ENCODE data around the gene EDARADD.

EDARADD gene

DNA sequence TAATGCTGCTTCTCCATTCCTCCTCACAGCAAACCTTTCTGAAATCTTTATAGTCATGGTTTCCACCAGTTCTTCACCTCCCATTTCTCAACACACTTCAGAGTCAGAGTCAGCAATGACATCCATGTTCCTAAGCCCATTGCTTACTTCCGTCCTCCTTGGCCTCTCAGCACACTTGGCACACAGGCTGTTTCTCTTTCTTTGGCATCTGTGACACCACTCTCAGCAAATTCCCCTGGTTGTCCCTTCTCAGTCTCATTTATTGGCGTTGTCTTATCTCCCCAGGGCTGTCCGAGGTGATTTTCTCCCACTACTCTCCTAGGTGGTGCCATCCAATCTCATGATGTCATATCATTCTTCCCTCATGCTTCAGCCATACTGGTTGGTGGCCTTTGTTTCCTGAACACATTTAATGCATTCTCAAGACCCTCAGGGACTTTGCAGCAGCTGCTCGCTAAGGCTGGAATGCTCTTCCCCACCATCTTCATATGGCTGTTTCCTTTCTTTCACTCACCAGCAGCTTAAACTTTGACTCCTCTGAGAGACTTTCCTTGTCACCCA lies 126.4 kb downstream of the EDARADD start:
- no peak for DNase-seq

DNA sequence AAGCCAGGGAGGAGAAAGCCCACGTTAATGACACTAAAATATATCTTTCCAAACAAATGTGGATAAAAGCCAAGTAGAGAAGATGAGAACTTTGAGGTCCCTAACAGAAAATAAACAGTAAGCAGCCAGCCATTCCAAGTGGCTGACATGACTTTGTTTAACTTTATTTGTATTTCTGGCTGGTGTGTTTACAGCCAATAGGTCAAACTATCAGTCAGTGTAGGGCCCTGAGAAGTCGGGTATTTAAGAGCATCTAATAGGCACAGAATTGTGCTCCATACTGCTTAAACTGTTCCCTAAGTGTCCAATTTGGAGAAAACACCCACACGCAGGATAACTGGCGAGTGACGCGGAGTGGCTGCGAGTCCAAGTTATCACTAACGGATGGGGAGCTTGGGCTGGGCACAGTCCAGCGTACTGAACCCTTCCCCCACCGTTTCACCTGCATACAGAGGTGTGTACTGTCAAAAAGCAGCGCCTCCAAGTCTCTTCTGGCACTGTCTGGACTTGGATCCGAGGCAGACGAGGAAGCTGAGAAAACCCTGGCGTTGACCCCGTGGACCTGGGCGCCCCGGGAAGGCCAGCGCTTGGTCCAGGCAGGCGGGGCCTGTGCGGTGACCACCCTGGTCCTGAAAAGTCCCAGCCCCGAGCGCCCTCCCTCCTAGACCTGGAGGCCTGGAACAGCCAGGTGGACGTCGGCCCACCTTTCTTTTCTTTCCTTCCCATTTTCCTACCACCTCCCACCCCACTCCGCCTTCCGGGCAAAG lies 129.0 kb downstream of the EDARADD start:
- DNase-seq = peak; percentile 58

DNA sequence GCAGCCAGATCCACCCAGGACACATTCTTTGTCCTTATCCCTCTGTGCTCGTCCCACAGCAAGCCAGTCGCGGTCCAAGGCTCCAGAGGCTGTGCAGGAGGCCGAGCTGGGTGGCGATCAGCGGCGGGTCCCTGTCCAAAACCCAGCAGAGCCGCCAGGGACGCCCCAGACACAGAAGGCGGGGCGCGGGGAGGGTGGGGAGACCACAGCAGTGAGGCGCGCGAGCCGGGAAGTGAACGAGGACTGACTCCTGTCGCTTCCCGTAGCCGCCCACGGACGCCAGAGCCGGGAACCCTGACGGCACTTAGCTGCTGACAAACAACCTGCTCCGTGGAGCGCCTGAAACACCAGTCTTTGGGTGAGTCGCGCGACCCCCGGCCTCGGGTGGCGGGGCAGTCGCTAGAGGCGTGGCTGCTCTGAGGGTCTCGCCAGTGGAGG lies 129.6 kb downstream of the EDARADD start, which contains the start of gene LGALS8:
Gene LGALS8 (plus strand): TSS at position 279 of the 438 bp plus-strand sequence. CDS start 2,089 bp downstream, outside the sequence.
- peak; percentile 76 for DNase-seq

DNA sequence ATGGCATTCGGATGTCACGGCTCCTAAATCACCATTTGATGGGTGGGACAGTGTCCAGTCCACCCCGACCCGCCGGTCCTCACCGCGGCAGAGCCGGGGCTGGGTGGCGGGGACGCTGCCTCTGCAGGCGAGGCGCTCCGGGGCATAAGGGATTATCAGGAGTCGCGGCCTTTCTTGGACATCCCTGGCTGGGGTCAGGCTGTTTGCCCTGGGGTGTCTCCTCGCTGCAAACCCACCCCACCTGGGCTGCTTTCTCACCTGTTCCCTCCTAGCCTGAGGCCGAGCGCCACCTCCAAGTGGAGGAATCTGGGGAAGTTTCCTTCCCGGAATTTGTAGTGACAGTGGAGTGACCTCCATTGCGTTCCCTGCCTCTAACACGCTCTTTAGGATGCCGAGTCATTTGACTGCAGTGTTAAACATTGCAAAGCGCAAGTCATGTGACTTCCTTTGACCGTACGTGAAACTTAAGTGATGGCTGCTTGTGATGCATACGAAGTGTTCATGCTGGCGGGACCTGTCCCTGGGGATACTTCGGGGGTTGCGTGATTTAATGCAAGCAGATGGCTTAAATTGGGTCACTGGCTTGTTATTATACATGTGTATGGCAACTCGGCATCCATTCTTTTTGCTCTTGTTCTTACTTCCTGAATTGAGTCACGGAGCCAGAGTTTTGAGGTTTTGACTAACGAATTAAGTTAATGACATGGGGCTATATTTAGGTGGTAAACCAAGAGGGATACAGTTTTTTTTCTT lies 130.2 kb downstream of the EDARADD start:
- peak; percentile 65 for DNase-seq

DNA sequence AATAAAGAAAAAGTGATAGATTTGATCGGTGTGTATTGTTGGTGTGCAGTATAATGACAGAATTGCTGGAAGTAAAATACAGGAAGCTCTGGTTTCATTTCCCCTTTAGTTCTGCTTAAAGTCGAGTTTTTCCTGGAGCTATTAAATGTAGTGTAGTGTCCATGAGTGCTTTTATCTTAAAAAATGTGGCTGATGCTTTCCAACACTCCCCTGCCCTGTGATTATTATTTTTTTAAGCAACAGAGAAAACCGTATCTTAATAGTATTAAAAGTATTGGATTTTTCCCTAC lies 130.8 kb downstream of the EDARADD start:
- no peak for DNase-seq

DNA sequence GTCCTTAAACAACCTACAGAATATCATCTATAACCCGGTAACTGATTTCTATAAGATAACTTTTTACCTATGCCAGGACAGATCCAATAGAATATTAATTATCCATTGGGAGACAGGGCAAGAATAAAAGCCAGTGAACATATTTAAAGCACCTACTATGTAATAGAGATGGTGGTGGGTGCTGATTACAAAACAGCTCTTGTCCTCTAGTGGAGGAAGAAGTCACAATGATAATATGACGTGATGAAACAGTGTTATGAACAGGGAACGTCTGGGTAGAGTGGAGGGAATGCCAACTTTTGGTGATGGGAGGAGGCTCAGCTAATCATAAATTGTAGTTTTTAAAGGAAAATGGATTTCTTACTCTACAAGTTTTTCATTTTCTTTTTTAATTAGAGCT lies 132.0 kb downstream of the EDARADD start:
- no peak for DNase-seq

DNA sequence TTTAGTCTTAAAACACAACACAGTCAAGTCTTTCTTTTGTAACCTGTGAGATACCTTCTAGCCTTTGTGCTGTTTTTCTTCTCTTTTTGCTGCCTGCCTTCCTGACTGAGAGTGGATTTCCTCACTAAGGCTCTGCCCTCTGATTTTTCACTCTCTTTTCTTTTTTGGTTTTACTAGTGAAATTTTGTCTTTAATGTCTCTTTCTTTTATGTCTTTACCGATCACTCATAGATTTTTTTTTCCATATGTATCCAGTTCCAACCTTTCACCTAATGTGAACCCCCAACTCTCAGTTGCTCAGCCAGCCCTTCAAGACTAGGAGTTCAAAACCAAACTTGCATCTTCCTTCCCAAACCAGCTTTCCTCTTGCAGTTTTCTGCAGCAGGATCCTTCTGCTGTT lies 136.2 kb downstream of the EDARADD start:
- no peak for DNase-seq

DNA sequence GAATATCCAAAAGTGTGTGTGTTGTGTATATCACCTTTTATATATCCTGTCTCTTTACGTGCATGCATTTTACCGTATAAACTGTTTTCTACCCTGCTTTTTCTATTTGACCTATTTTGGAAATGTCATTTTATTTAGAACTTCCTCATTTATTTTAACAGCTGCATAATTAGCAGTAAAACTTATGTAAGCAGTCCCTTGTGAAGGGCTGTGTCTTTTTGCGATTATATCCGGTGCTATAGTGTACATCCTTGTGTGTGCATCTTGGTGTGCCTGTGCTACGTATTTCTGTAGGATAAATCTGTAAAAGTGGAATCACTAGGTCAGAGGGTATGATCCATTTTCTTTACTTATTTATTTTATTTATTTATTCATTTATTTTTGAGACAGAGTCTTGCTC lies 136.9 kb downstream of the EDARADD start:
- DNase-seq = no peak

DNA sequence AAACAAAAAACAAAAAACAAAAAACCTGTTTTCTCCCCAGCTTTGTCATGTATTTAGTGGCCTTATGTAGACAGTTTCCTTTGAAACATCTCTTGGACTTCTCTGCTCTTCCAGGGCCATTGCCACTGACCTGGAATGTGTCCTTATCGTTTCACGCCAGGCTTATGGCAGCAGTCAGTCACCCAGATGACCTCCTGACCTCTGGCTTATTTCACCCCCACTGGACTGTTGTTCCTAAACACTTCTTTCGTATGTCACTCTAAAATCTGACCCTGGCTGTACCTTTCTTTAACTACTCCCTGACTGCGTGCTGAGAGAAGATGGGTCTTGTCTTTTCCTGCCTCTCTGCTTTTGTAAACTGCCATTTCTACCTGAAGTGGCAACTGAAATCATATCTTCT lies 138.8 kb downstream of the EDARADD start:
- DNase-seq = no peak

DNA sequence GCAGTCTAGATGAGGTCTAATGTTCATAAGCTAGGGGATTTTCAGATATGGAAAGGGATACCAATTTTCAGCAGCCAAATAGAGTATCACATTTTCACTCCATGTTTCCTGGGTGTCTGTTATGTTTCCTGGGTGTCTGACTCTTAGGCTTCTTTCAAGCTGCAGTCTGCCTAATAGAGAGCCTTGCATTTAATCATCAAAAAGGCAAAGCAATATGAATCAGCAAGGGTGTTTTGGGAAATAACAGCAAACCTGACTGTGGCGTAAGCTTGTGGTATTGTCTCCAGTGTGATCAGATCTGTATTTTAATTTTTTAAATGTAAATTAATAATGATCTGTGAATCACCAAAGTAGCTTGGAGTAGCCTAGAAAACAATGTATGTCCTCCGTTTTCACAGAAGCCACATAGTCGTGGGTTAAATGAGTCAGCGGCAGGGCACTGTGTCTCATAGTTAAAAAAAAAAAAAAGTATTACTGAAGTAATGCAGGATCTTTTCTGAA lies 140.1 kb downstream of the EDARADD start:
- DNase-seq = no peak
